ENCODE data around the gene CHST11.

The CHST11 gene

GRCh38 chr12:104680491-104680890, 223.7 kb downstream of the CHST11 start:
- no peaks in the 10 kb centered on the region for H4K20me1 ChIP-seq (ENCODE audit: control insufficient read depth, insufficient read depth, low read depth, low read length)
- H3K36me3 ChIP-seq (ENCODE audit: control insufficient read depth, low read length), result no peaks in the 10 kb centered on the region
- H3F3A ChIP-seq (ENCODE audit: control insufficient read depth, insufficient read depth), result peaks cover 3% of the 10 kb centered on the region; the same call in 1 of the 2 replicates
- no peak overlapping the region for H3K4me3 ChIP-seq (ENCODE audit: low read length)
- H3K79me2 ChIP-seq (ENCODE audit: control insufficient read depth, low read length), result no peaks in the 10 kb centered on the region
- no peak for TF ChIP-seq CTCF (IDR thresholded peaks at IDR 0.05; ENCODE audit: low read depth, low read length, poor library complexity, severe bottlenecking)
- TF ChIP-seq EZH2phosphoT487 (IDR thresholded peaks at IDR 0.05; ENCODE audit: borderline replicate concordance, low read length), result no peak
- H3K4me1 ChIP-seq (ENCODE audit: control insufficient read depth, low read length), result peaks cover 42% of the 10 kb centered on the region
- H3K4me2 ChIP-seq (ENCODE audit: low read length), result no peak overlapping the region
- H3K27ac ChIP-seq (ENCODE audit: low read depth, low read length), result no peak overlapping the region
- H3K9me2 ChIP-seq (replicated peaks; ENCODE audit: control insufficient read depth, low read length), result no peaks in the 10 kb centered on the region
- no peaks in the 10 kb centered on the region for H3K27me3 ChIP-seq (ENCODE audit: control insufficient read depth, low read length)
- H3K9me3 ChIP-seq (ENCODE audit: control insufficient read depth, insufficient read depth, low read length), result no peaks in the 10 kb centered on the region

- Histone ChIP-seq H3K27ac (ENCODE audit: low read depth, low read length) (no peak overlapping the region), H3K4me3 (ENCODE audit: low read length) (no peak overlapping the region), H3K9me2 (replicated peaks; ENCODE audit: control insufficient read depth, low read length) (no peaks in the 10 kb centered on the region), H3K4me2 (ENCODE audit: low read length) (no peak overlapping the region), H4K20me1 (ENCODE audit: control insufficient read depth, insufficient read depth, low read depth, low read length) (no peaks in the 10 kb centered on the region), H3K9me3 (ENCODE audit: control insufficient read depth, insufficient read depth, low read length) (no peaks in the 10 kb centered on the region), H3K36me3 (ENCODE audit: control insufficient read depth, low read length) (no peaks in the 10 kb centered on the region), H3F3A (ENCODE audit: control insufficient read depth, insufficient read depth) (peaks cover 3% of the 10 kb centered on the region; the same call in 1 of the 2 replicates), H3K79me2 (ENCODE audit: control insufficient read depth, low read length) (no peaks in the 10 kb centered on the region), H3K4me1 (ENCODE audit: control insufficient read depth, low read length) (peaks cover 42% of the 10 kb centered on the region), H3K27me3 (ENCODE audit: control insufficient read depth, low read length) (no peaks in the 10 kb centered on the region)
- TF ChIP-seq CTCF (IDR thresholded peaks at IDR 0.05; ENCODE audit: low read depth, low read length, poor library complexity, severe bottlenecking), result no peak
- no peak for TF ChIP-seq EZH2phosphoT487 (IDR thresholded peaks at IDR 0.05; ENCODE audit: borderline replicate concordance, low read length)
These were observed 224.4 kb downstream of the CHST11 start for GRCh38 chr12:104681012-104681690.

GRCh38 chr12:104682790-104683279, 226.1 kb downstream of the CHST11 start:
- H3K4me1 ChIP-seq (ENCODE audit: control insufficient read depth, low read length), result peaks cover 44% of the 10 kb centered on the region
- H3K4me2 ChIP-seq (ENCODE audit: low read length), result peak overlapping the region; percentile 71
- TF ChIP-seq CTCF (IDR thresholded peaks at IDR 0.05; ENCODE audit: low read depth, low read length, poor library complexity, severe bottlenecking), result no peak
- H4K20me1 ChIP-seq (ENCODE audit: control insufficient read depth, insufficient read depth, low read depth, low read length), result no peaks in the 10 kb centered on the region
- H3K36me3 ChIP-seq (ENCODE audit: control insufficient read depth, low read length), result no peaks in the 10 kb centered on the region
- no peaks in the 10 kb centered on the region for H3K79me2 ChIP-seq (ENCODE audit: control insufficient read depth, low read length)
- H3K4me3 ChIP-seq (ENCODE audit: low read length), result peak overlapping the region; percentile 55
- no peak overlapping the region for H3K27ac ChIP-seq (ENCODE audit: low read depth, low read length)
- no peaks in the 10 kb centered on the region for H3K27me3 ChIP-seq (ENCODE audit: control insufficient read depth, low read length)
- H3F3A ChIP-seq (ENCODE audit: control insufficient read depth, insufficient read depth), result peaks cover 3% of the 10 kb centered on the region; the same call in 1 of the 2 replicates
- no peaks in the 10 kb centered on the region for H3K9me2 ChIP-seq (replicated peaks; ENCODE audit: control insufficient read depth, low read length)
- H3K9me3 ChIP-seq (ENCODE audit: control insufficient read depth, insufficient read depth, low read length), result no peaks in the 10 kb centered on the region

Data from DOHH2 (cell line).